GM12878 (cell line): ENCODE measurements around the gene ITM2C. TPM values are rescaled to one million over a fixed set of nuclear protein-coding genes. Genes with fewer than 3 reads are reported as not detected.

Experiments
- ATAC-seq: fragments of 200-7000 bp; cut with Tn5 transposase; 3 replicates; pipeline ENCODE4 v1.9.1; 2020; ENCODE audit warnings: mild to moderate bottlenecking, moderate library complexity
- BruUV-seq: library from RNA; stranded (reverse); fragments of 400-500 nt; replicated peaks from 2 replicates; lab custom pipeline; 2021; lab: Mats Ljungman, UMichigan
- CTCF ChIA-PET: fragments of 300-600 bp; sonication (Branson Sonifier 250); formaldehyde crosslinking; extraction: SDS; loops from one replicate; lab custom pipeline; 2021; ENCODE audit warnings: inconsistent platforms; lab: Yijun Ruan, JAX
- POLR2A ChIA-PET: fragments of 350-600 bp; formaldehyde crosslinking; extraction: SDS; loops from one replicate; lab custom pipeline; 2021; ENCODE audit warnings: inconsistent platforms; lab: Charles Lee
- RAD21 ChIA-PET: fragments of 300-600 bp; sonication (Branson Sonifier 250); formaldehyde crosslinking; loops from one replicate; lab custom pipeline; 2023; ENCODE audit warnings: antibody characterized with exemption; ENCODE audit not compliant: unreplicated experiment; lab: Charles Lee
- SMC1A ChIA-PET: fragments of 300-600 bp; sonication (Branson Sonifier 250); formaldehyde crosslinking; loops from one replicate; lab custom pipeline; 2023; ENCODE audit not compliant: unreplicated experiment, uncharacterized antibody; lab: Charles Lee
- DNase-seq: peaks from one replicate; pipeline ENCODE4 v3.0.0-alpha.2; 2011; ENCODE audit warnings: low read depth, low spot score
- FAIRE-seq: peaks from 3 replicates; lab custom pipeline; 2011; peaks lifted over from hg19 to GRCh38; lab: Jason Lieb, UNC
- H2AFZ ChIP-seq: 2 replicates; pipeline ENCODE4 v1.6.0; 2011; ENCODE audit warnings: low read depth, low read length, control low read depth; ENCODE audit not compliant: control insufficient read depth
- H3K27ac ChIP-seq: 2 replicates; pipeline ENCODE4 v1.5.1; 2011; ENCODE audit warnings: control low read depth; ENCODE audit not compliant: control insufficient read depth, insufficient read depth
- H3K27me3 ChIP-seq, 2 experiments: replicated peaks in 1 of 2; 2 replicates each; pipeline versions ENCODE4 v1.6.0 to v1.6.1; 2011; ENCODE audit warnings: low read length in 1 of 2; ENCODE audit not compliant: control insufficient read depth in 2 of 2, insufficient read depth in 2 of 2
- H3K36me3 ChIP-seq, 2 experiments: 2 replicates each; pipeline ENCODE4 v1.5.1; 2011; ENCODE audit warnings: low read length in 1 of 2; ENCODE audit not compliant: control insufficient read depth in 2 of 2, insufficient read depth in 2 of 2
- H3K4me1 ChIP-seq: 2 replicates; pipeline ENCODE4 v1.6.1; 2011; ENCODE audit warnings: mild to moderate bottlenecking, low read length, moderate library complexity, mixed read lengths; ENCODE audit not compliant: control insufficient read depth, insufficient read depth
- H3K4me2 ChIP-seq: 2 replicates; pipeline ENCODE4 v1.6.0; 2011; ENCODE audit warnings: control low read depth; ENCODE audit not compliant: control insufficient read depth, insufficient read depth
- H3K4me3 ChIP-seq: fragments of 200-600 bp; sonication (generic); 2 replicates; pipeline ENCODE4 v1.5.1; 2016
- H3K79me2 ChIP-seq: 2 replicates; pipeline ENCODE4 v1.6.0; 2011; ENCODE audit warnings: low read length; ENCODE audit not compliant: control insufficient read depth, insufficient read depth
- H3K9ac ChIP-seq: 2 replicates; pipeline ENCODE4 v1.8.0; 2011; ENCODE audit warnings: low read length, control low read depth, mixed read lengths; ENCODE audit not compliant: control insufficient read depth, insufficient read depth
- H3K9me3 ChIP-seq: replicated peaks from 3 replicates; pipeline ENCODE4 v1.5.1; 2011; ENCODE audit warnings: mild to moderate bottlenecking, low read length; ENCODE audit not compliant: control insufficient read depth, insufficient read depth
- H4K20me1 ChIP-seq: 2 replicates; pipeline ENCODE4 v1.6.0; 2011; ENCODE audit not compliant: control insufficient read depth, insufficient read depth
- BCL11A ChIP-seq: IDR thresholded peaks from 2 replicates; pipeline ENCODE4 v1.6.1; 2011; ENCODE audit warnings: low read depth, low read length
- BRCA1 ChIP-seq: IDR thresholded peaks from 2 replicates; pipeline ENCODE4 v1.6.1; 2011; ENCODE audit warnings: low read depth, low read length, improper control_type of control experiment
- CEBPZ ChIP-seq: fragments of 150-350 bp; IDR thresholded peaks from 2 replicates; pipeline ENCODE4 v1.6.1; 2016; ENCODE audit warnings: low read depth, low read length
- CTCF ChIP-seq, 3 experiments: IDR thresholded peaks in 2 of 3; conservative IDR thresholded peaks in 1 of 3; 2 replicates each; pipeline ENCODE4 v1.5.1; 2011; ENCODE audit warnings: low read depth in 3 of 3, low read length in 3 of 3, mild to moderate bottlenecking in 3 of 3, control low read depth in 2 of 3, moderate library complexity in 2 of 3, inconsistent platforms in 1 of 3, mixed read lengths in 1 of 3; ENCODE audit not compliant: control insufficient read depth in 2 of 3, insufficient read depth in 1 of 3; ENCODE audit errors: extremely low read depth in 1 of 3
- ESRRA ChIP-seq: IDR thresholded peaks from 2 replicates; pipeline ENCODE4 v1.6.1; 2012; ENCODE audit warnings: mild to moderate bottlenecking, low read length, improper control_type of control experiment
- IKZF1 ChIP-seq: fragments of 450-650 bp; conservative IDR thresholded peaks from 2 replicates; pipeline ENCODE4 v1.6.1; 2017; ENCODE audit warnings: antibody characterized with exemption, mild to moderate bottlenecking
- MXI1 ChIP-seq: fragments of 150-350 bp; IDR thresholded peaks from 2 replicates; pipeline ENCODE4 v1.6.1; 2011; ENCODE audit warnings: low read depth, mild to moderate bottlenecking, inconsistent platforms, low read length, improper control_type of control experiment
- MYC ChIP-seq: IDR thresholded peaks from 2 replicates; pipeline ENCODE4 v1.6.1; 2011; ENCODE audit warnings: mild to moderate bottlenecking, low read length, moderate library complexity, inconsistent platforms; ENCODE audit not compliant: insufficient read depth, insufficient replicate concordance, insufficient read length, severe bottlenecking
- RELA ChIP-seq: fragments of 450-650 bp; IDR thresholded peaks from 2 replicates; pipeline ENCODE4 v1.8.0; 2014; ENCODE audit warnings: borderline replicate concordance; ENCODE audit not compliant: partially characterized antibody
- ZBTB11 ChIP-seq: fragments of 450-650 bp; formaldehyde crosslinking; IDR thresholded peaks from 2 replicates; pipeline ENCODE4 v1.5.0; 2022; ENCODE audit warnings: mild to moderate bottlenecking, missing genetic modification characterization
- ZBTB33 ChIP-seq: fragments of 450-650 bp; IDR thresholded peaks from 2 replicates; pipeline ENCODE4 v1.6.1; 2017; ENCODE audit warnings: mild to moderate bottlenecking
- ZNF24 ChIP-seq: fragments of 450-650 bp; IDR thresholded peaks from 2 replicates; pipeline ENCODE4 v1.6.1; 2017; ENCODE audit warnings: antibody characterized with exemption, mild to moderate bottlenecking
- WGBS: methylation state at CpG from one replicate; pipeline ENCODE4 v1.1.6; 2016; ENCODE audit warnings: low lambda C conversion rate; ENCODE audit not compliant: insufficient replicate concordance, insufficient coverage; ENCODE audit errors: missing lambda C conversion rate; 5-methylcytosine and 5-hydroxymethylcytosine counted together
- in situ Hi-C: fragments of 300-500 bp; cut with MboI; formaldehyde crosslinking; loops from 9 replicates; pipeline ENCODE4 v1.14.3; 2018; ENCODE audit warnings: mixed read lengths
- intact Hi-C: fragments of 100-400 bp; cut with micrococcal nuclease; formaldehyde crosslinking; loops from one replicate; pipeline ENCODE4 v1.14.2; 2022; ENCODE audit not compliant: unreplicated experiment
- polyA plus RNA-seq, 11 experiments: library from polyadenylated mRNA; depleted of rRNA in 4 of 11; unstranded in 6 of 11; stranded (reverse) in 5 of 11; fragments of >200 nt; fragmentation: Nextera tagmentation in 4 of 11; fragmentation: Illumina TruSeq in 1 of 11; extraction: Ambion mirVana in 4 of 11; extraction: Trizol in 1 of 11; gene quantifications; 1 replicate in 1 of 11; 2 replicates in 10 of 11; pipeline versions ENCODE4 v1.2.1 to v1.2.3, GENCODE V29; 2011 to 2016; ENCODE audit warnings: inconsistent platforms in 2 of 11, missing spikeins in 2 of 11, low read depth in 1 of 11
- total RNA-seq, 4 experiments: library from RNA; depleted of rRNA in 3 of 4; stranded (reverse); fragments of >200 nt in 3 of 4; fragmentation: Illumina TruSeq in 1 of 4; extraction: Trizol in 1 of 4; gene quantifications; 2 replicates each; pipeline versions ENCODE4 v1.2.1 to v1.2.3, GENCODE V29; 2013 to 2021

The ITM2C gene
- total and polyA plus RNA-seq, 10 of the 15 experiments (the other 5 are each of a cell fraction or from before 2014, with no cell fraction given): 5.4 to 195 (median 149) TPM

- Histone ChIP-seq H3K27ac (no peak overlapping the region), H3K79me2 (no peaks in the 10 kb centered on the region), H3K4me3 (no peak overlapping the region), H3K9me3 (peaks cover 6% of the 10 kb centered on the region; the same call in 2 of the 3 replicates), H3K27me3 (peaks cover 0 to 3% of the 10 kb centered on the region in 2 experiments; a peak in 1 of 4 replicates), H3K4me2 (no peak overlapping the region), H2AFZ (no peak overlapping the region), H3K36me3 (no peaks in the 10 kb centered on the region), H3K9ac (no peak overlapping the region), H3K4me1 (peaks cover under 1% of the 10 kb centered on the region; the same call in 1 of the 2 replicates), H4K20me1 (no peaks in the 10 kb centered on the region)
- SMC1A ChIA-PET: no interaction called here
- FAIRE-seq (no peak), DNase-seq (no peak), ATAC-seq (no peak)
- POLR2A ChIA-PET: interaction anchor here (0.6 kb wide), 1 partner anchor 17 kb away, joined by 5 read pairs; no protein-coding TSS in a partner anchor
- no TSS peak for BruUV-seq
- in situ Hi-C loops (no loop called here), intact Hi-C loops (no loop called here)
- WGBS: 26% methylated on average over 6 of the region's 6 CpGs
- RAD21 ChIA-PET: interaction anchor here (3.2 kb wide), 1 partner anchor 18 kb away, joined by 15 read pairs; no protein-coding TSS in a partner anchor
- CTCF ChIA-PET: interaction anchor here (2.6 kb wide), 1 partner anchor 8 kb away, joined by 9 read pairs; no protein-coding TSS in a partner anchor
- TF ChIP-seq MYC: no peak
- TF ChIP-seq IKZF1: no peak
- no peak for TF ChIP-seq ZNF24
- no peak for TF ChIP-seq ESRRA
- TF ChIP-seq ZBTB11 (CRISPR knock-in tag): no peak
- TF ChIP-seq ZBTB33: no peak
- TF ChIP-seq BCL11A: no peak
- no peak for TF ChIP-seq CEBPZ
- TF ChIP-seq BRCA1: no peak
- TF ChIP-seq RELA: no peak
- no peak for TF ChIP-seq MXI1
- no peak for TF ChIP-seq CTCF (IDR thresholded peaks at IDR 0.05 in 2 of 3, conservative IDR thresholded peaks at IDR 0.05 in 1 of 3; ENCODE audit: control insufficient read depth in 2 of 3, extremely low read depth in 1 of 3, insufficient read depth in 1 of 3, low read depth in 3 of 3, low read length in 3 of 3)
Observed at GRCh38 chr2:230842473-230842872, 22.3 kb upstream of the ITM2C start.
